Activated T-helper 1 cell treated with anti-CD3 and anti-CD28 coated beads, Interleukin-12 subunit alpha, Interleukin-12 subunit beta, Interleukin-2, Interleukin-4 antibody, amounts not matched to agents 30 ng/mL and 10 ng/mL and 1 ng/mL, durations not matched to agents 14 hours and 24 hours and 36 hours (primary cell): ENCODE measurements around the gene TERC. TPM values are rescaled to one million over a fixed set of nuclear protein-coding genes. Genes with fewer than 3 reads are reported as not detected.

Experiments
- DNase-seq: peaks from one replicate; pipeline ENCODE4 v3.0.0; 2021; ENCODE audit warnings: low spot score
- H3K27ac Mint-ChIP-seq: one replicate; pipeline ENCODE4 v1.8.0; 2021; ENCODE audit warnings: mild to moderate bottlenecking, mixed read lengths
- H3K27me3 Mint-ChIP-seq: one replicate; pipeline ENCODE4 v1.8.0; 2022; ENCODE audit warnings: mild to moderate bottlenecking, moderate library complexity, mixed read lengths; ENCODE audit not compliant: insufficient read depth
- H3K36me3 Mint-ChIP-seq: one replicate; pipeline ENCODE4 v1.8.0; 2021; ENCODE audit warnings: low read depth, mixed read lengths
- H3K4me1 Mint-ChIP-seq: one replicate; pipeline ENCODE4 v1.8.0; 2021; ENCODE audit warnings: low read depth, mixed read lengths
- H3K4me3 Mint-ChIP-seq: one replicate; pipeline ENCODE4 v1.8.0; 2021; ENCODE audit warnings: mild to moderate bottlenecking, moderate library complexity, mixed read lengths
- H3K9me3 Mint-ChIP-seq: one replicate; pipeline ENCODE4 v1.8.0; 2021; ENCODE audit warnings: mixed read lengths
- intact Hi-C: fragments of 100-400 bp; cut with micrococcal nuclease; formaldehyde crosslinking; loops from one replicate; pipeline ENCODE4 v1.15.1; 2024
- total RNA-seq: library from RNA; stranded (reverse); gene quantifications from 2 replicates; pipeline ENCODE4 v1.2.3, GENCODE V29; 2022

Gene TERC
- total RNA-seq, 1 donor from 2014 or later, result 3.1 TPM

DNA sequence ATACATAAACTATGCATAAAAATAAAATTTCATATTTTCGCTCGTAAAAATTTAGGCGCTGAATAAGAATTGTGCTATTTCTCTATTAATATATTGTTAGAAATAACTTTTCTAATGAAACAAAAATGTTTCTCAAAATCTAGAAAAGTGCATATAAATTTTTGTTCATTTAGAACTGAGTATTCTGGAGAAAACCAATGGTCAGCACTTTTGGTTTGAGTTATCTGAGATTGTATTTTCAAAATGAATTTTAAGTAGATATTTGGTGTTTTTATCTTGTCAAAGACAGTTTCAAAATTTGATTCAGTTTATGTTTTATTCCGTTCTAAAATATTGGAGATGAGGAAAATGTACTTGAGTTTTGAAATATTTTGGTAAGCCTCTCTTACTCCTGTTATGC lies 22.3 kb upstream of the TERC start:
- H3K4me1 Mint-ChIP-seq, result peaks cover 12% of the 10 kb centered on the region
- no peaks in the 10 kb centered on the region for H3K9me3 Mint-ChIP-seq
- no peaks in the 10 kb centered on the region for H3K27me3 Mint-ChIP-seq
- no peak overlapping the region for H3K4me3 Mint-ChIP-seq
- intact Hi-C loops, result no loop called here
- peaks cover 41% of the 10 kb centered on the region for H3K36me3 Mint-ChIP-seq
- no peak for DNase-seq
- H3K27ac Mint-ChIP-seq, result no peak overlapping the region

DNA sequence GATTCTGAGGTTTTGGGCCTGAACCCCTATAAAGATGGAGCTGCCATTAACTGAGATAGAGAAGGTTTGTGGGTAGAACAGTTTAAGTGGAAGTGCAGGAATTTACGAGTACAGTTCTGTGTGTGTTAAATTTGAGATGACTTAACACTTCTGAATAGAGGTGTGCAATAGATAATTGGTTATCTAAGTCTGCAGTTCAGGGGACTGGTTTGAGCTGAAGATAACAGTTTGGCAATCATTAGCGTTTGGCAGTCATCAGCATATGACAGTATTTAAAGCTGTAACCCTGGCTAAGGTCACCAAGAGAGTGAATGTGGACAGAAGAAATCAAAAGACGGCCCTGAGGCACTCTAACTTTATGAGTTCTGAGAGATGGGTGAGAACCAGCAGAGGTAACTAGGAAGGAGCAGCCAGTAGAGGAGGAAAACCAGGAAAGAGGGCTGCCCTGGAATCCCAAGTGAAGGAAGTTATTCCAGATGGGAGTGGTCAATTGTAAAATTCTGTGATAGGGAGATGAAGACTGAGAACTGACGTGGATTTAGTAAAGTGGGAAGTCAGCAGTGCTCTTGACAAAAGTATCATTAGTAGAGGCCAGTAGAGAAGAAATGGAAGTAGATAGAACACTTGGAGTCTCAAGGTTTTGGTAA lies 16.5 kb upstream of the TERC start:
- no peaks in the 10 kb centered on the region for H3K9me3 Mint-ChIP-seq
- no peaks in the 10 kb centered on the region for H3K27me3 Mint-ChIP-seq
- DNase-seq, result no peak
- intact Hi-C loops, result no loop called here
- peak overlapping the region; percentile 41 for H3K27ac Mint-ChIP-seq
- H3K4me1 Mint-ChIP-seq, result peaks cover 38% of the 10 kb centered on the region
- peaks cover 45% of the 10 kb centered on the region for H3K36me3 Mint-ChIP-seq
- no peak overlapping the region for H3K4me3 Mint-ChIP-seq

DNA sequence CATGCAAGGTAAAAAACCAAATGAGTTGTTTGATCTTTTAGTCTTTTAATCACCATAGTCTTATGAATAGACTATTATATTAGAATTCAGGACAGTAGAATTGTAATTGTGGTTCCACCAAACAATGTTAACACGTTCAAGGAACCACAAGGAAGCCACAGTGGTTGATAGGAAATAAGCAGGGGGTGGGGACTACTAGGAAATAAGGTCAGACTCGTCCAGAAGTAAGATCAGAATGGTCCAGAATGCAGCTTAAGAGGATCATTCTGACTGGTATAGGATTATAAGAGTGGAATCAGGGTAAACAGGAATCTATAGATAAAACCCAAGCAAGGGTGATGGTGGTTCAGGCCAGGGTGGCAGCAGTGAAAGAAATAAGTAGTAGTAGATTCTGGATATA lies 15.9 kb upstream of the TERC start:
- H3K9me3 Mint-ChIP-seq, result no peaks in the 10 kb centered on the region
- DNase-seq, result no peak
- peak overlapping the region; percentile 41 for H3K27ac Mint-ChIP-seq
- intact Hi-C loops, result no loop called here
- H3K27me3 Mint-ChIP-seq, result no peaks in the 10 kb centered on the region
- peak overlapping the region; percentile 34 for H3K4me3 Mint-ChIP-seq
- H3K36me3 Mint-ChIP-seq, result peaks cover 43% of the 10 kb centered on the region
- peaks cover 44% of the 10 kb centered on the region for H3K4me1 Mint-ChIP-seq

DNA sequence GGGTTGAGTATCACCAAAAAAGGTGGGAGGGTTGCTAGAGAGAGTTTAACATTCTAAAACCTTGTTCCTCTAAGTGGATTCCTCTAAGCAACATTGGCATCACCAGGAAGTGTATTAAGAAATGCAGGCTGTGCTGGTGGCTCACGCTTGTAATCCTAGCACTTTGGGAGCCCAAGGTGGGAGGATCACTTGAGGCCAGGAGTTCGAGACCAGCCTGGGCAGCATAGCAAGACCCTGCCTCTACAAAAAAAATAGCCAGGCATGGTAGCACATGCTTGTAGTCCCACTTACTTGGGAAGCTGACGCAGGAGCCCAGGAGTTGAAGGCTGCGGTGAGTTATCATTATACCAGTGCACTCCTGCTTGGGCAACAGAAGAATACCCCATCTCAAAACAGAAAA lies 13.0 kb upstream of the TERC start:
- DNase-seq, result no peak
- H3K9me3 Mint-ChIP-seq, result no peaks in the 10 kb centered on the region
- H3K36me3 Mint-ChIP-seq, result peaks cover 58% of the 10 kb centered on the region
- peaks cover 67% of the 10 kb centered on the region for H3K4me1 Mint-ChIP-seq
- intact Hi-C loops, result no loop called here
- no peak overlapping the region for H3K27ac Mint-ChIP-seq
- no peaks in the 10 kb centered on the region for H3K27me3 Mint-ChIP-seq
- no peak overlapping the region for H3K4me3 Mint-ChIP-seq

DNA sequence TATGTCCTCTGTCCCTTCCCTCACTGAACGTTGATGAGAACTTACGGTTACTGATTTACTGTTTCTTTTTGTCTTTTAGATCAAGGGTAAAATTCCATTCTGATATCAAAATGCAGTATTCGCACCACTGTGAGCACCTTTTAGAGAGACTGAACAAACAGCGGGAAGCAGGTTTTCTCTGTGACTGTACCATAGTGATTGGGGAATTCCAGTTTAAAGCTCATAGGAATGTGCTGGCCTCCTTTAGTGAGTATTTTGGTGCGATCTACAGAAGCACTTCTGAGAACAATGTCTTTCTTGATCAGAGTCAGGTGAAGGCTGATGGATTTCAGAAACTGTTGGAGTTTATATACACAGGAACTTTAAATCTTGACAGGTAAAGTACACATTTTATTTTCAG lies 9.3 kb upstream of the TERC start:
- Mint-ChIP-seq H3K4me1 (peaks cover 63% of the 10 kb centered on the region), H3K36me3 (peaks cover 35% of the 10 kb centered on the region), H3K4me3 (peak overlapping the region; percentile 97), H3K27me3 (peaks cover 5% of the 10 kb centered on the region), H3K9me3 (no peaks in the 10 kb centered on the region), H3K27ac (peak overlapping the region; percentile 99)
- no peak for DNase-seq
- intact Hi-C loops, result loop anchor here (5.0 kb wide), 2 partner anchors 1133 to 1688 kb away; partner anchors contain the start of genes EIF5A2 and TNIK

DNA sequence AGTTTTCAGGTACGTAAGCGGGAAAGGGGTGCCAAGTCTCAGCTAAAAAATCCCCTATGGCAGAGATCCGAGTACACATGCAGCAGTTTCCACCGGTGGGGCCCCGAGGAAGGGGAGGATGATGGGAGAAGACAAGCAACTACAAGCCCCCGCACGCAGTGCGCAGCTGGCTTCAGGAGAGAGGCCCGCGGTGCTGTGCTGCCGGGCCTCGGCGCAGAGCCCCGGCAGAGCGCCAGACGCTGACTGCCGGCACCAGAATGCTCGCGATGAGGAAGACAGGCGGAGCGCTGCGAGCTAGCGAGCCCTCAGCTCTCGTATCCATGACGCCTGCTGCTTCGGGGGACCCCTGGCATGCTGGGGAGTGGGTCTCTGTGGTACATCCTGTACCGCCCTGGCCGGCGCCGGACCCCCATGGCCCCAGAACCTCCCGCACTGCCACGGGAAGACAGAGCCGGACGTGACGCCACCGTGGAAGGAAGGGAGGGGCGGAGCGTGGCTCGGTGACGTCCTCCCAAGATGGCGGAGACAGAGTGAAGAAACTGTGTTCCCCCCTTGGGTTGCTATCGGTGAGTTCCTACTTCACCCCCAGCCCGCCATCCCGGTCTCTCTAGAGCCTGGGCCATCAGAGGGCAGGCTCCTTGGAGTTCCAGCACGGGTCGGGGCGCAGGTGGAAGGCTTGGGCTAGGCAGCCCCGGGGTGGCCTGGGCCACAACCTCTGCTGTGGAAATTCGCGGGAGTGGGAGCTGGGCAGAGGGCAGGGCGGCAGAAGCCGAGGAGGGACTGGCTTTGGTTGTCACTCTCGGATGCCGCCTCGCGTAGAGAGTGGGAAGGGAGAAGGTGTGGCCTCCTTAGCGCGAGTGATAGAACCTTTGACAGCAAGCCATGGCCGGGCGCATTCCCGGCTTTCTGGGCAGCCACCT lies 8.3 kb upstream of the TERC start, which contains the start of gene MYNN:
Gene MYNN, plus strand, starts transcription at position 500 of the 920 bp plus-strand sequence. CDS start 900 bp downstream, outside the sequence.
- intact Hi-C loops, result loop anchor here (1.0 to 5.0 kb wide), 9 partner anchors 8 to 1689 kb away; partner anchors contain the start of genes EIF5A2, PHC3, PRKCI and RPL22L1
- DNase-seq, result peak; percentile 91
- Mint-ChIP-seq H3K4me1 (peaks cover 56% of the 10 kb centered on the region), H3K9me3 (no peaks in the 10 kb centered on the region), H3K27me3 (peaks cover 5% of the 10 kb centered on the region), H3K4me3 (peak within 1 kb of the TSS; percentile 97), H3K36me3 (peaks cover 30% of the 10 kb centered on the region), H3K27ac (peak within 1 kb of the TSS; percentile 99)

DNA sequence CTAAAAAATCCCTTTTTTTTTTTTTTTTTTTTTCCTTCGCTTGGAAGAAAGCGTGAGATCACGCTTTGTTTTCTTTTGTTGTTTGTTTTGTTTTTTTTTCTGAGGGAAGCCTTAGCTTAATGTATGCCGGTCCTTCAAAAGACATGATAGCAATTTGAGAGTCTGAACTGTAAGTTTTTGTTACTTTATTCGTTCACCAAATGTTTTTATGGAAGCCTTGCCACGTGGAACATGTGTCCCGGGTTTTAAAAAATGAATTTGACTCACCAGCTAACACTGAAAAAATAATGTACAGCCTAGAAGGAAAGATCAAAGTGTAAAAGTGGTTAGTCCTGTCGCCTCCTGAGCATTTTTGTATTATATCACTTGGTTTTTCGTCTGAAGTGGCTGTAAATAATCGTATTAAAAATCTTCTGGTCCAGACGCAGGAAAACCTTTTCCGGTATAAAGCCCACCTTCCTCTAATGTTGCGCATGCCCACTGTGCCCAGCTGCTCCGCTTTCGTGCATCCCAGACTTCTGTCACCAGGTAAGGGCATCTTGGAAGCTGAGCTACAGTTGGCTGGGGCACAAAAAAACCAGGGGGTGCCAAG lies 7.5 kb upstream of the TERC start:
- Mint-ChIP-seq H3K9me3 (no peaks in the 10 kb centered on the region), H3K4me3 (peak overlapping the region; percentile 97), H3K4me1 (peaks cover 56% of the 10 kb centered on the region), H3K27ac (peak overlapping the region; percentile 99), H3K36me3 (peaks cover 26% of the 10 kb centered on the region), H3K27me3 (peaks cover 5% of the 10 kb centered on the region)
- intact Hi-C loops, result loop anchor here (1.0 to 5.0 kb wide), 7 partner anchors 14 to 1690 kb away; partner anchors contain the start of genes EIF5A2, PHC3, PRKCI and RPL22L1
- no peak for DNase-seq

DNA sequence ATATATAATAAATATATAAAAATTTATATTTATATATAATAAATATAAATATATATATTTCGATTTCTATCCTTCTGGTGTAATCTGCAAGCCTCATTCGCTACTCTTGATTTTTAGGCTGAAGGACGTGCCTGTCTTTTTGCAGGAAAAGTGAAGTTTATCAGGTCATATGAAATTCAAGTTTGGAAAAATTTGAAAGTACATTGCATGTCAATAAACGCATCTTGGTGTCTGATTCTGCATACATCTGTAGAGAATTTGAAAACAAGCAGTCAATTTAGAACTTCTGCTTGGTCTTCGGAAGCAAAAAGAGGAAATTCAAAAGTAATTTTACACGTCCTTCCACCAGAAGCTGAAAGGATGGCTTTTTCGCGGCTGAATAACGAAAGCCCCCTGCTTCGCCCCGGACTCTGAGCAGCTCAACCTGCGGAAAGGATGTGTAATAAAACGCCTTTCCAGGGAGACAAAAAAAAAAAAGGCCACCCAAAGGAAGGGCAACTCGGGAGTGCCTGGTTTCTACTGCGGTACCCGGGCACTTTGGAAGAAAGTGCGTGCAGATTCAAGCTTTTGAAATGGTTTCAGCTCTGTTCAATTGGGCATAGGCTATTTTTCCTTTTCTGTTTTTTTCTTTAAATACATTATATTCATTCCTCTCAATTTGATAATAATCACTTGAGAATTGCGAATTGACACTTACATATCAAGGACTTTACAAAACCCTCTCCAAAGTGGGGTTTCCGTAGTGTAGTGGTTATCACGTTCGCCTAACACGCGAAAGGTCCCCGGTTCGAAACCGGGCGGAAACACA lies 6.8 kb upstream of the TERC start:
- H3K4me3 Mint-ChIP-seq, result peak overlapping the region; percentile 97

DNA sequence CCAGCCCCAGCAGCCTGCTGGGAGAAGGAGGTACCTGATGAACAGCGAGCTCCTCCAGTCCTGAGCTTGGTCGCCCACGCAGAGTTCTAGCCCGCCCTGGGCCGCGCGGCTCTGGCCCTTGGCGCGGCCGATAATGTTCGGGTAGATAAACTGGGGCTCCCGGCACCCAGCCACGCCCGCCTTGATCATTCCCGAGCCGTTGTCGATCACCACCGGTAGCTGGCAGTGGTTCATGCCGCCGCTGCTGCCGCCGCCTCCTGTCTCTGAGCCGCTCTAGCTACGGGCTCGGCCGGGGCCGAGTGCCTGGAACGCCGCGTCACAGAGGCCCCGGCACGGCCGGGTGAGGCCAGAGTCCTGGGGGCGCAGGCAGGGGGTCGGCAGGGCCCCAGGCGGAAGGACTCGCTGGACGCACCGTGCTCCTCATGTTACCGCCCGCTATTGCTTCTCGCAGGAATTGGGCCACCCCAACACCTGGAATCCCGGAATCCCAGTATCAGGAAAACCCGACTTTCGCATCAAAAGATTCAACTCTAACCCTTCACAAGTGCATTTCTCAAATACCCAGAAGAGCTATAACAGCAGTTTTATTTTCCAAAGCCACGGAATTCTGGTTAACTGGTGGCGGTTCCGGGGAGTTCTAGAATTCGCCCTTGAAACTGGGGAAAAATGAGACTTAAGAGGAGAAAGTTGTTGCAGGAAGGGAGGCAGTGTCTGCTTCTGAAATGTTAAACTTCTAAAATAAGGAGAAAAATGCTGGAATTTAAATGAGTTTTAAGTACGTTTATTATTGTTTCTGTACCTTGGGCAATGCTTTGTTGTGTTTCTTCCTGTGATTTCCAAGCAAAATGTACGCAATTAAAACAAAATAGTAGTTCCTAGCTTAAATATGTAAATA lies 4.7 kb upstream of the TERC start, which contains the start of gene ACTRT3:
Gene ACTRT3, minus strand, starts transcription at position 275 of the 895 bp plus-strand sequence. Its CDS starts 41 bp downstream, at position 234.
- Mint-ChIP-seq H3K9me3 (no peaks in the 10 kb centered on the region), H3K36me3 (peaks cover 10% of the 10 kb centered on the region), H3K4me1 (peaks cover 38% of the 10 kb centered on the region), H3K27ac (peak within 1 kb of the TSS; percentile 49), H3K4me3 (peak within 1 kb of the TSS; percentile 87), H3K27me3 (peaks cover 5% of the 10 kb centered on the region)
- peak; percentile 49 for DNase-seq
- intact Hi-C loops, result loop anchor here (5.0 to 10.0 kb wide), 3 partner anchors 1138 to 1693 kb away; partner anchors contain the start of genes EIF5A2, GOLIM4 and TNIK

More for the DNA sequence above, 6.8 kb upstream of the TERC start:
- peak; percentile 64 for DNase-seq
- peaks cover 49% of the 10 kb centered on the region for H3K4me1 Mint-ChIP-seq
- peaks cover 21% of the 10 kb centered on the region for H3K36me3 Mint-ChIP-seq
- peaks cover 5% of the 10 kb centered on the region for H3K27me3 Mint-ChIP-seq
- intact Hi-C loops, result loop anchor here (1.0 to 5.0 kb wide), 7 partner anchors 13 to 1691 kb away; partner anchors contain the start of genes EIF5A2, PHC3, PRKCI and RPL22L1
- no peaks in the 10 kb centered on the region for H3K9me3 Mint-ChIP-seq
- H3K27ac Mint-ChIP-seq, result peak overlapping the region; percentile 99

DNA sequence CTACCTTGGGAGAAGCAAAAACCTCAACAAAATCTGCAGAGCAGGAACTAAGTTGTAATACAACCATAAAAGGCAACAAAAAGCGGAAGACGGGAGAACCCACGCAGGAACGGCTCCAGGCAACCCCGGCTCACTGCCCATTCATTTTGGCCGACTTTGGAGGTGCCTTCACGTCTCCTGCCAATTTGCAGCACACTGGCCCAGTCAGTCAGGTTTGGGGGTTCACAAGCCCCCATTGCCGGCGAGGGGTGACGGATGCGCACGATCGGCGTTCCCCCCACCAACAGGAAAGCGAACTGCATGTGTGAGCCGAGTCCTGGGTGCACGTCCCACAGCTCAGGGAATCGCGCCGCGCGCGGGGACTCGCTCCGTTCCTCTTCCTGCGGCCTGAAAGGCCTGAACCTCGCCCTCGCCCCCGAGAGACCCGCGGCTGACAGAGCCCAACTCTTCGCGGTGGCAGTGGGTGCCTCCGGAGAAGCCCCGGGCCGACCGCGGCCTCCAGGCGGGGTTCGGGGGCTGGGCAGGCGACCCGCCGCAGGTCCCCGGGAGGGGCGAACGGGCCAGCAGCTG lies 463 bp downstream of the TERC start:
- H3K27me3 Mint-ChIP-seq, result peaks cover 5% of the 10 kb centered on the region
- peak overlapping the region; percentile 98 for H3K27ac Mint-ChIP-seq
- intact Hi-C loops, result loop anchor here (2.0 to 10.0 kb wide), 8 partner anchors 48 to 1670 kb away; partner anchors contain the start of genes GOLIM4, LRRC34, LRRIQ4 and PHC3
- H3K9me3 Mint-ChIP-seq, result no peaks in the 10 kb centered on the region
- H3K4me1 Mint-ChIP-seq, result peaks cover 25% of the 10 kb centered on the region
- H3K4me3 Mint-ChIP-seq, result peak overlapping the region; percentile 96
- DNase-seq, result peak; percentile 41
- peaks cover 2% of the 10 kb centered on the region for H3K36me3 Mint-ChIP-seq

DNA sequence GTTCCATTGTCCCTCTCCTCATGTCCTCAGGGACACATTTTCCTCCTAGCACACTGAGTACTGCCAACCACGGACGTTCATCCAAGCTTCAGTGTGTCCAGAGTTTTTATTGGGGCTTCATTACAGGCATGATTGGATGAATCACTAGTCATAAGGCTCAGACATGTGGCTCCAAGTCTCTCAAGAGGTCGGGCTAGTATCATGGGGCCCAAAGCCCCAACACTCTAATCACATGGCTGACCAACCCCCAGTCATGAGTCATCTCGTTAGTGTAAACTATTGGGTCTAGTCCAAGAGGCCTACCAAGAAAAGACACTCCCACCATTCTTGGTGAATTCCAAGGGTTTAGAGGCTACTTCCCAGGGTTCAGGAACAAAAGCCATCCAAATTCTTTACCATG lies 4.4 kb downstream of the TERC start:
- Mint-ChIP-seq H3K9me3 (no peaks in the 10 kb centered on the region), H3K4me1 (peaks cover 30% of the 10 kb centered on the region), H3K36me3 (peaks cover 2% of the 10 kb centered on the region), H3K27me3 (peaks cover 8% of the 10 kb centered on the region), H3K4me3 (no peak overlapping the region), H3K27ac (no peak overlapping the region)
- no peak for DNase-seq
- intact Hi-C loops, result loop anchor here (5.0 to 10.0 kb wide), 3 partner anchors 517 to 1666 kb away; partner anchors contain the start of gene GOLIM4
